H54 (cell line): ENCODE data around the gene ELL2.
"Not testable (repeated sequence)": the region's sequence is repeated elsewhere in the genome, so short reads cannot be mapped to it uniquely, and the experiment has no call there.

Source experiments
- DNase-seq: peaks from one replicate; pipeline ENCODE4 v3.0.0; 2011; ENCODE audit warnings: low spot score, mixed read lengths; ENCODE audit not compliant: insufficient read length
- FAIRE-seq: peaks from 3 replicates; lab custom pipeline; 2011; peaks lifted over from hg19 to GRCh38; lab: Jason Lieb, UNC
- POLR2A ChIP-seq: IDR thresholded peaks from 2 replicates; pipeline ENCODE4 v1.6.1; 2011; ENCODE audit warnings: low read depth, mild to moderate bottlenecking, low read length

The ELL2 gene

DNA sequence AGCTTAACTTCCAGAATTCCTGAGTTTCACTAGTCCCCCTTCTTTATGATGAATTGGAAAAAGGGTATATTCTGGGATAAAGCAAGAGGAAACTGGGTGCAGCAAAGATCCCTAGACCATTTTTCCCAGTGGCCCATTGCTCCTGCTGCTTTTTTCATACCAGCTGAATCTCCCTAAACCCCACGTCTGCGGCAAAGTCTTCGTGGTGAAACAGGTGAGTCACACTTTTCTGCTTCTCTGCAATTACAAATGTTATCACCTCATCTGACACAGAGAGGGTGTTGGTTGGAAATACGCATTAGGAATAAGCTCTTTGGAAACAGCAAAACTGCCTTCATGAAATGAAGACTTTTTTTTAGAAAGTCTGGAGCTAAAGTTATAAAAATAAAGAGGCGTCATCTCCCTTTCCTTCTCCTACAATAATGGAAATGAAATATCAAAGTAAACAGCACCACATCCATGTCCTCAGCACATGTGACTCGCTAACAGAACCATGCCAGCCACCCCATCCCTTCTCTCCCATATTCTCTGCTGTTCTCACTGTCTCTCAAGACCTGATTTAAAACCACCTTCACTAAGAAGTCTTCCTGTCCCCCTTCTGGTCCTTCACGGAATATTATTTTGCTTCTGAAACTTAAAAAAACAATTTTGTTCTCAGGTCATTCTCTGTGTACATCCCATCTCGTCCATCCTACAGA lies 99.6 kb downstream of the ELL2 start:
- no peak for FAIRE-seq
- TF ChIP-seq POLR2A: no peak
- no peak for DNase-seq

DNA sequence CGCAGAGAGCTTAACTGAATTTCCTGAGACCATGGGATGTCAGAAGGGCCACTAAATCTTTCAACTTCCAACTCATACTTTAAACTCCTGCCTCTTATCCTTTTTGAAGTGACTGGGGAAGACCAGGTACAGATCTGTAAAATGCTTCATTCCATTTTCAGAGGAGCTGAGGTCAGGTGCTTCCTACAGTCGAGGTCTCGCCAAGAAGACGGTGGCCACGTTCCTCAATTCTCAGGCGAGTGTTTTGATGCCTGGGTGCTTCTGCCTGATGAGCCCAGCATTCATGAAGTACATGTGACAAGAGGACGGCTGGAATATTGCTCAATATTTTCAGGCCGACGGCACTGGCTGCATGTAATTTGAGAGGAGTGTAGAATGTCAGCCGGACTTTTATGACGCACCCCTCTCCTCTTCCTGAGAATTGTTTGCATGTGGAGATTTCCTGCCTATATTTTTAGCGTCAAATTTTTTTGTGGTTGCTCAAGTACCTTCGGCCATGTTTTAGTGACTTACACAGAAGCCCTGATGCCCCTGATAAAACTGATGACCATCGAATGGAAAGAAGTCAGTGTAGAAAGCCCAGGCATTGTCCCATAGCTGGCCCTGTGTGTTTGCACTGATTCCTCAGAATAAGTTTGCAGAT lies 100.3 kb downstream of the ELL2 start:
- FAIRE-seq (peak; percentile 72), DNase-seq (peak; percentile 65)
- no peak for TF ChIP-seq POLR2A

DNA sequence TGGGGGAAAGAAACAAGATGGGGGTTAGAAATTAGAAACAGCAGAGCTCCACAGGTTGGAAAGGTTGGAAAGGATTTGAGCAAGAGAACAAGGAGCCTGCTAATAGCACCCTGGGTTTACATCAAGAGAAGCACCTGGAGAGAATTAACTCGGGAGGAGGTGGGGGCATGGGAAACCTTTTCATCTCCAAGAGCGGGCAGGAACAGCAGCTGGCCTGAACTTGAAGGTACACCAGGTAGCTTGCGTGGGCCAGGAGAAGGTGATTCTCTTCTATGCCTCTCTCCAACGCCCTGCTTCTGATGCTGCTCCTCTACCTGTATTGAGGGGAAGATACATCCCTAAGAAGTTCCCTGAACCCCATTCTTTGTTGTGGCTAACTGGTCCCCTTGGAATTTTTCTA lies 102.0 kb downstream of the ELL2 start:
- TF ChIP-seq POLR2A: no peak
- DNase-seq (no peak), FAIRE-seq (no peak)

DNA sequence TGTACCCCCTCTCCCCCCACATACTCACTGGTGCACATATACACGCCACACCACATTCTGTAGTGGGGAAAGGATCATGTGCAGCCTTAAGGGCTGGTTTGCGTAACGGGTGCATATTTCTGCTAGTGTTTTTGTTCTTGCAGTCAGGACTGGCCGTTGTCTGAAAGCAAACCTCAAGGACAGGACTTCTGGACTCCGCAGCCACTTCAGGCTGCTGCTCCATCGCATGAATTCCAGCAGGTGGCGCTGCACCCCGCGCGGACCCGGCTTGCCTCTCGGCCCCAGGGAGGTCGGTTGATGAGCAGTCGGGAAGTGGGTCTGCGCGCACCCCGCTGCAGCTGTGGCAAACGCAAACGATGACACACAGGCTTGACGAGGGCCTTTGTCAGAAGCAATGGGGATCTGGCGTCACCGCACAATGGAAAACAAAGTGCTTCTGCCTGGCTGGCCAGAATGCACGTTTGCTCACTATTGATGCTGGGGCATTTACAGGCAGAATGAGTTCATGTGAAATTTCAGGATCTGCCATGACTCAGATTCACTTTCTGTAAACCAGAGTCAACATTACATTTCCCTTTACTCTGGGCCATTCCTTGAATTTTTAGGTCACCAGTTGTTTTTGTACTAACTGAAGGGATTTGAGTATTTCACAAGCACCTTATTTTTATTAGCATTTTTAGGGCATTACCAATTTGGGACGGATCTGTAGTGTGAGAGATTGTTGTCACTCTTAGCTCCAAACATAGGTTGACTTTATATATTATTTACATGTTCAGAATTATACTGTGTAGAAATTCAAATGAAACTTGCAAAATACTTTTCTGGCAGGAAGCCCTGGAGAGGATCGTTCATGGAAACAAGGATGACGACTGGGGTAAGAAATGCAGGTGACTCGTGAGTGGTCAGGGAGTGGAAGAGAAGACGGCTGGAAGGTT lies 102.7 kb downstream of the ELL2 start:
- DNase-seq (peak; percentile 85), FAIRE-seq (peak; percentile 75)
- peak; percentile 20; the same call in 1 of the 2 replicates for TF ChIP-seq POLR2A

DNA sequence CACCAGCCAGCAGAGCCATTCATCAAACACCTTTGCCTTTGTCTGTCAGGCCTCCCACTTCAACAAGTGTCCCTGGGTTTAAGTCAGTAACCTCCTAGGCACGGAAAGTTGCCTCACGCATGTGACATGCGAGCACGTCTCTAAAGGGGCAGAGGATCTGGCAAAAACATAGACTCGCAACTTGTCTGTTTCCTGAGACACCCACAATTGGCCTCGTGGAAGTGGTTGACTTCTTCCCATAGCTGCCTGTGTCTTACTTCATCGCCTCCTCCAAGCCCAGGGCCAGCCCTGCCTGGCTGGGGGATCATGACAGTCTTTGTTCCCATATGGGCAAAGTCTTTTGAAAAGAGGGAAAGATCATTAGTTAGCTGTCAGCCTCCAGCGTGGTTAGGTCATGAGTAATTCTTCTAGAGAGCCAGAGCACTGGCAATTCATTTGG lies 103.6 kb downstream of the ELL2 start:
- FAIRE-seq (no peak), DNase-seq (peak; percentile 65)
- no peak for TF ChIP-seq POLR2A

DNA sequence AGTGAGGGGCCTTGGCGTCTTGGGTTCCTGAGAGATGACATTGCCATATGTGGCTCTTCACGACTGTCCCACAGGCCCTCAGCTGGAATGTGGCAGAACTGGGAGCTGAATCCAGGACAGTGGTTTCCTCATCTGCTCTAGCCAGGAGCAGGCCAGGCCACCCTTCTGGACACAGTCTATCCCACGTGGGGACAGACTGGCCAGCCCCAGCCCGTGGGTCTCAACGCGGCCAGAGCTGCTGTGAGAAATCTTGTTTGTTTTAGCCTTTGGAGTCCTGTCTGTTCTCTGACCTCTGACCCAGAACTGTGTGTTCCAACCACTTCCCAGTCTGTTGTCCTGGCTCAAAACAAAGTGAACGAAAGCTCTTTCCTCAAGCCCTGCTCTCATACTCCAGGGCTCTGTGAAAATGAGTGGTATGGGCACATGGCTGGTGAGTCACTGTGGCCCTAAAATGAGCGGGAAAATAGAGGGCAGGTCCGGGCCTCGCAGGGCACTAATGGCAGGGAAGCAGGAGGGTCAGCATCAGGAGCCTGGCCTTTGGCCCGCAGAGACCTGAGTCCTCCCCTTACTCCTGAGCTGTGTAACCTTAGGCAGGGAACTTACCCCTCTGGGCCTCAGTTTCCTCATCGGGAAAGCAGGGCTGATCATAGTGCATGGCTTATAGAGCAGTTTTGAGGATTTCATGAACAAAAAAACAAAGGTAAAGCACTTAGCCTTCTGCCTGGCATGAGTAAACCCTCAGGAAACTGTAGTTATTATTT lies 104.3 kb downstream of the ELL2 start:
- FAIRE-seq (no peak), DNase-seq (no peak)
- no peak for TF ChIP-seq POLR2A

DNA sequence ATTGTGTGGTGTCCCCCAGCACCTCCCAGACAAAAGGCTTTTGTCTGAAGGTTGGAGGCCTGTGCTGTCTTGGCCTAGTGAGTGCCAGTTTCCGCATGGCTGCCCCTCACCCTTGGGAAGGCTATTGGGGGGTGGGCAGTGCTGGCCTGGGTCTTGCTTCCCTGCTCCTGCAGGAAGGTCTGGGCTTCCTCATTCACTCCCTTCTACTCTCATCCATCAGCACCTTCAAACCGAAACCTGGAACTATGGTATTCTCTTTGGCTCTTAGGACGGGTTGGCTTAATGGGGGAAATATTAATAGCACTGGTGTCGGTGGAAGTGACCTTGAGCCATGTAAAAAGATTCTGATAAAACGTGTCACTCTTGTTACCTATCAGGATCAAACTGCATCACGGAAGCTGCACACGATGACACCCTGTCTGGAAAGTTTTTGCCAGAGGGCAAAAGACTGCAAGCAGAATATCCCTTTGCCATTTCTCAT lies 105.1 kb downstream of the ELL2 start:
- FAIRE-seq (no peak), DNase-seq (no peak)
- TF ChIP-seq POLR2A: no peak

DNA sequence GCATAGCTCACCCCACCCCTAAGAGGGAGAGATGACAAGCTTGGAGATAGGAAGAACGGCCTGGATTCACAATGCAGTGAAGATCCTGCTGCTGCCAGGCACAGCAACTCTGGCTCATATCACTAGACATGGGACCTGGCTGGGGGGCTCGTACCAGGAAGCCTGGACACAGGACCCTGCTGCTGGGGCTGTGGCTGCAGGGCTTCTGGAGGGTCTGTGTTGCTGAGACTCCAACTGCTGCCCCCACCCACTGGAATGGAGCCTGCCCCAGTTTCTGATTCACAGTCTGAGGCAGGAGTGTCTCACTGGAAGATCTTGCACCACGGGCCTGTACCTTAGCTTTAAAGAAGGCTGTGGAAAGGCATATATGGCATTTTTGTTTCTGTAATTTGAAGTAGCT lies 108.2 kb downstream of the ELL2 start:
- TF ChIP-seq POLR2A: no peak
- FAIRE-seq (no peak), DNase-seq (no peak)

DNA sequence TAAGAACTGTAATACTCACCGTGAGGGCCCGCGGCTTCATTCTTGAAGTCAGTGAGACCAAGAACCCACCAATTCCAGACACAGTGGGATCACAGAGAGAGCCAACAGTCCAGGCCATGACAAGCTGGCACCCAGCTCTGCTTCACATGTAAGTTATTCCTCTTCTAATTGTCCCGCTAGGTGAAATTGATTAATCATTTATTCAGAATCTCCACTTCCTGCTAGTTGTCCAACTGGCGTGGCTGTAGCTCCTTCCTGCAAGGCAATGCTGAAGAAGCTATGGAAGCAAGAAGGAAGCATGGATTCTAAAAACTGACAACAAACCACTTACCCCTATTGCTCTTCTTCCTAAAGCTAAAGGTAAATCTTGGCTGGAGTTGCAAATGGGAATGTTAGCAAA lies 109.1 kb downstream of the ELL2 start:
- FAIRE-seq (no peak), DNase-seq (no peak)
- no peak for TF ChIP-seq POLR2A

DNA sequence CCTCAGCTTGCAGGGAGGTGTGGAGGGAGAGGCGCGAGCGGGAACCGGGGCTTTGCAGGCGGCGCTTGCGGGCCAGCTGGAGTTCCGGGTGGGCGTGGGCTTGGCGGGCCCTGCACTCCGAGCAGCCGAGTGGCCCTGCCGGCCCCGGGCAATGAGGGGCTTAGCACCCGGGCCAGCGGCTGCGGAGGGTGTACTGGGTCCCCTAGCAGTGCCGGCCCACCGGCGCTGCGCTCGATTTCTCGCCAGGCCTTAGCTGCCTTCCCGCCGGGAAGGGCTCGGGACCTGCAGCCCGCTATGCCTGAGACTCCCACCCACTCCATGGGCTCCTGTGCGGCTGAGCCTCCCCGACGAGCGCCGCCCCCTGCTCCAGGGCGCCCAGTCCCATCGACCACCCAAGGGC lies 110.5 kb downstream of the ELL2 start:
- FAIRE-seq, DNase-seq: not testable (repeated sequence)

DNA sequence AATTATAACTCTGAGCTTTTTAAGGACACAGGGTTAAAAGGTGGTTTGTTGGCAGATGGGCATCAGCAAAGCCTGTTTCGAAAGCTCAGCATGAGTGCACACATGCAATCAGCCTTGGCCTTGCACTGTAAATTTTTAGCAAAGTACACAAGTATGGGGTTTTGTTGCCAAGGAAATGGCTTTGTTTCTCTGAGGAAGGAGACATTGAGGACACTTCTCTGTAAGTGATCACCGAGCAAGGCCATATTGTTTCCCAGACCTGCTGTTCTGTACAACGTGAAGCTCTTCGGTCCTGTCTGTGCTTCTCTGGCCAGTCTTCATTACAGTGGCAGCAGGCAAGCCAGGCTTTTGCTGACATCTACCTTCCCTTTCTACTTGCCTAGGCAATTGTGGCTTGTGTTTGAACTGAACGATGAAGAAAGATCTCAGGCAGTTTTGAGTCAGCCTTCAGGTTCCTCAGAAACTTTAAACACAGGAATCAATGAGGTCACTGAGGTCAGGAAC lies 111.2 kb downstream of the ELL2 start:
- no peak for TF ChIP-seq POLR2A
- DNase-seq (no peak), FAIRE-seq (no peak)

DNA sequence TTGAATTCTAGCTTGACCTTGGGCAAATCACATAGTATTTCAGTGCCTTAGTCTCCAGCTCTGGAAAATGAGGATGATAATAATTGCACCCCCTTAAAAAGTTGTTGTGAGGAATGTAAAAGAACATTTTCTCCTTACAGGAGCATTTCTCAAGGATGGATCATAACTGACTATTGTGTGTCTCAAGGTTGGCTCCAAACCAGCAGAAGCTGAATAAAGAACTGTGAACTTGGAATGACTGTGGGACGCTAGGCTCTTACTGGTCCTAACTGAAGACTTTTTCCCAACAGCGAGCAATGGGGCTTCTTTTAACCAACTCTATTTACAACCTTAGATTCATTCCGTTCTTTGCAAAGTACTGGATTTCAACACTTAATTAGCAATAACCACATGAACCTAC lies 113.0 kb downstream of the ELL2 start:
- TF ChIP-seq POLR2A: no peak

DNA sequence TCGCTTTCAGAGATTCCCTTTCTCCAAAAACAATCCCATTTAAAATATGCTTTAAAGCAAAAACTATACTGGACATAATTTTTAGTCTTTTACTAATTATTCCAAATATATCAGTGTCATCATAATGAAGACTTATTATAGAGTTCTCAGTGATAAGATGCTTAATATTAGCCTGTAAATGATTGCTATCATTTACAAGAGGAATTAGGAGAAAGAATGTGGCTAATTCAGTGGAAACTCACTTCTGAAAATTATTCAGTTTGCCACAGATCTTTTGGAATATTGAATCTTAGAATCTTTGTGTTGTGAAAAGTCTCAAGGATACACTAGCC lies 114.4 kb downstream of the ELL2 start:
- no peak for DNase-seq
- FAIRE-seq: no peak
- TF ChIP-seq POLR2A: no peak

More for the DNA sequence above, 113.0 kb downstream of the ELL2 start:
- DNase-seq (no peak), FAIRE-seq (no peak)
